HFFc6 (cell line): ENCODE measurements around the gene RBM27. TPM values are rescaled to one million over a fixed set of nuclear protein-coding genes. Genes with fewer than 3 reads are reported as not detected.

Source experiments
- DNase-seq: peaks from one replicate; pipeline ENCODE4 v3.0.0-alpha.2; 2018
- H3K27ac Mint-ChIP-seq: 2 replicates; pipeline ENCODE4 v1.8.0; 2020; ENCODE audit warnings: mild to moderate bottlenecking, mixed read lengths
- H3K27me3 Mint-ChIP-seq: 2 replicates; pipeline ENCODE4 v1.8.0; 2021; ENCODE audit warnings: mild to moderate bottlenecking, moderate library complexity, mixed read lengths; ENCODE audit not compliant: insufficient read depth
- H3K36me3 Mint-ChIP-seq: 2 replicates; pipeline ENCODE4 v1.8.0; 2021; ENCODE audit warnings: low read depth, mixed read lengths
- H3K4me1 Mint-ChIP-seq: 2 replicates; pipeline ENCODE4 v1.8.0; 2020; ENCODE audit warnings: low read depth, mixed read lengths
- H3K4me3 Mint-ChIP-seq: 2 replicates; pipeline ENCODE4 v1.8.0; 2020; ENCODE audit warnings: mild to moderate bottlenecking, moderate library complexity, mixed read lengths
- H3K9me3 Mint-ChIP-seq: 2 replicates; pipeline ENCODE4 v1.8.0; 2020; ENCODE audit warnings: mild to moderate bottlenecking, mixed read lengths
- CTCF ChIP-seq: fragments of 200-600 bp; sonication (generic); IDR thresholded peaks from 2 replicates; pipeline ENCODE4 v1.5.0; 2021; ENCODE audit warnings: antibody characterized with exemption, mild to moderate bottlenecking
- long read RNA-seq: library from polyadenylated mRNA; unstranded; transcript quantifications from one replicate; pipeline ENCODE4 v2.0.0, GENCODE V29; 2019
- total RNA-seq, 6 experiments: library from RNA; stranded (reverse); fragmentation: NEBNext Ultra II Directional; extraction: Animal tissue kit (Norgen Biotek cat#: 25700); gene quantifications; 2 replicates in 1 of 6; 3 replicates in 5 of 6; pipeline ENCODE4 v1.2.3, GENCODE V29; 2021

The RBM27 gene
- total RNA-seq, result 10 to 100 TPM; 14.4 to 19.2 (median 16.9) TPM
- long read RNA-seq, full-length matches to known transcripts, result 1 of 18 reads
- long read RNA-seq, partial matches to known transcripts, result 12 of 18 reads
- long read RNA-seq, other reads (novel, unspliced or antisense), result 5 of 18 reads

- Mint-ChIP-seq H3K4me3 (no peak within 1 kb of the TSS), H3K9me3 (no peaks in the 10 kb centered on the region), H3K4me1 (peaks cover under 1% of the 10 kb centered on the region), H3K36me3 (no peaks in the 10 kb centered on the region), H3K27ac (no peak within 1 kb of the TSS), H3K27me3 (no peaks in the 10 kb centered on the region; the same call in none of the 2 replicates)
- no peak for TF ChIP-seq CTCF
- DNase-seq, result peak; percentile 99
Observed at GRCh38 chr5:146203011-146203871, at the start of gene RBM27. Gene RBM27 (plus strand): TSS chr5:146203605. CDS start chr5:146203766, 161 bp downstream.

- no peak for TF ChIP-seq CTCF
- Mint-ChIP-seq H3K4me1 (no peaks in the 10 kb centered on the region), H3K36me3 (peaks cover 34% of the 10 kb centered on the region), H3K27ac (no peak overlapping the region), H3K4me3 (no peak overlapping the region), H3K27me3 (no peaks in the 10 kb centered on the region), H3K9me3 (no peaks in the 10 kb centered on the region)
- DNase-seq, result no peak
Observed at GRCh38 chr5:146158255-146158654, 45.1 kb upstream of the RBM27 start.

GRCh38 chr5:146164382-146164781, 39.0 kb upstream of the RBM27 start:
- H3K4me3 Mint-ChIP-seq, result no peak overlapping the region
- TF ChIP-seq CTCF, result no peak
- no peak overlapping the region for H3K27ac Mint-ChIP-seq
- no peaks in the 10 kb centered on the region for H3K27me3 Mint-ChIP-seq
- peaks cover 14% of the 10 kb centered on the region for H3K4me1 Mint-ChIP-seq
- no peaks in the 10 kb centered on the region for H3K9me3 Mint-ChIP-seq
- H3K36me3 Mint-ChIP-seq, result peaks cover 33% of the 10 kb centered on the region
- no peak for DNase-seq

GRCh38 chr5:146165460-146165859, 37.9 kb upstream of the RBM27 start:
- no peaks in the 10 kb centered on the region for H3K27me3 Mint-ChIP-seq
- H3K4me1 Mint-ChIP-seq, result peaks cover 14% of the 10 kb centered on the region
- no peak overlapping the region for H3K4me3 Mint-ChIP-seq
- TF ChIP-seq CTCF, result no peak
- H3K36me3 Mint-ChIP-seq, result peaks cover 28% of the 10 kb centered on the region
- no peaks in the 10 kb centered on the region for H3K9me3 Mint-ChIP-seq
- peak; percentile 13 for DNase-seq
- no peak overlapping the region for H3K27ac Mint-ChIP-seq

- no peaks in the 10 kb centered on the region for H3K9me3 Mint-ChIP-seq
- TF ChIP-seq CTCF, result no peak
- H3K4me3 Mint-ChIP-seq, result no peak overlapping the region
- peaks cover 28% of the 10 kb centered on the region for H3K36me3 Mint-ChIP-seq
- peak overlapping the region; percentile 19; the same call in 1 of the 2 replicates for H3K27ac Mint-ChIP-seq
- H3K27me3 Mint-ChIP-seq, result no peaks in the 10 kb centered on the region
- DNase-seq, result no peak
- peaks cover 14% of the 10 kb centered on the region for H3K4me1 Mint-ChIP-seq
Observed at GRCh38 chr5:146165903-146166302, 37.5 kb upstream of the RBM27 start.
